Measurements from ENCODE around the gene DLAT.
A peak's percentile ranks its signal among the peaks of the same experiment; 100 is the strongest.

The DLAT gene

DNA sequence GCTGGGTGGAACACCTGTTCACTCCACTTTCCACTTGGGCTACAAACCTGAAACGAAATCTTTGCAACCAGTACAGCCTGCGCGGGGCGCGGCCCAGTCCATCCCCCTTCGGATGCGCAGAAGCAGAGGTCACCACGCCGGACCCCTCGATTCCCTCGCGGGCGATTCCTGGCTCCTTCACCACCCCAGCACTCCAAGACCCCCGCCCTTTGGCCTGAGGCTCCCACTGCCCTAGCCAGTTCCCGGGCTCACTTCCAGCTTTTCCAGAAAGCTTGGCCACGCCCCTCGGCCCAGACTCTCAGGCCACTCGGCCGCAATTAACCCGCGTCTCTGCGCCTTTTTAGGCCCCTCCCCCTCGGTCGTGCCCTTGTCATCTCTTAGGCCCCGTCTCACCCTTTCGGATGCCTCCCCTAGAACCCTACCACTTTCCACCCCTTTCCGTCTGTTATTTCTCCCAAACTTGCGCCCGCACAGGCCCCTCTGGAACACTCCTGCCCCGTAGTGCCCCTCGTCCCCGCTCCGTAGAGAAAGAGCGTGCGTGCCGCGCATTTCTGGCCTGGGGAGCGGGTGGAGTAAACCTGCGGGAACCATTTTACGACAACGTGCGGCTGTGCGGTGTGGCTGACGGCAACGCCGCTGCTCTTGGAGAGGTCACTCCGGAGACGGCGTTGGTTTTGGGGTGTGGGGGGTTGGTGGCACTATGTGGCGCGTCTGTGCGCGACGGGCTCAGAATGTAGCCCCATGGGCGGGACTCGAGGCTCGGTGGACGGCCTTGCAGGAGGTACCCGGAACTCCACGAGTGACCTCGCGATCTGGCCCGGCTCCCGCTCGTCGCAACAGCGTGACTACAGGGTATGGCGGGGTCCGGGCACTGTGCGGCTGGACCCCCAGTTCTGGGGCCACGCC is at the start of gene DLAT:
Gene DLAT (plus strand): TSS at position 636 of the 906 bp plus-strand sequence. CDS start 65 bp downstream, at position 701.
- peak; percentile 32 for DNase-seq (ENCODE audit: extremely low read depth, low read depth)
- TF ChIP-seq, protein P1, sequence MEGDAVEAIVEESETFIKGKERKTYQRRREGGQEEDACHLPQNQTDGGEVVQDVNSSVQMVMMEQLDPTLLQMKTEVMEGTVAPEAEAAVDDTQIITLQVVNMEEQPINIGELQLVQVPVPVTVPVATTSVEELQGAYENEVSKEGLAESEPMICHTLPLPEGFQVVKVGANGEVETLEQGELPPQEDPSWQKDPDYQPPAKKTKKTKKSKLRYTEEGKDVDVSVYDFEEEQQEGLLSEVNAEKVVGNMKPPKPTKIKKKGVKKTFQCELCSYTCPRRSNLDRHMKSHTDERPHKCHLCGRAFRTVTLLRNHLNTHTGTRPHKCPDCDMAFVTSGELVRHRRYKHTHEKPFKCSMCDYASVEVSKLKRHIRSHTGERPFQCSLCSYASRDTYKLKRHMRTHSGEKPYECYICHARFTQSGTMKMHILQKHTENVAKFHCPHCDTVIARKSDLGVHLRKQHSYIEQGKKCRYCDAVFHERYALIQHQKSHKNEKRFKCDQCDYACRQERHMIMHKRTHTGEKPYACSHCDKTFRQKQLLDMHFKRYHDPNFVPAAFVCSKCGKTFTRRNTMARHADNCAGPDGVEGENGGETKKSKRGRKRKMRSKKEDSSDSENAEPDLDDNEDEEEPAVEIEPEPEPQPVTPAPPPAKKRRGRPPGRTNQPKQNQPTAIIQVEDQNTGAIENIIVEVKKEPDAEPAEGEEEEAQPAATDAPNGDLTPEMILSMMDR (IDR thresholded peaks at IDR 0.05; ENCODE audit: low read depth, low read length) = no peak

DNA sequence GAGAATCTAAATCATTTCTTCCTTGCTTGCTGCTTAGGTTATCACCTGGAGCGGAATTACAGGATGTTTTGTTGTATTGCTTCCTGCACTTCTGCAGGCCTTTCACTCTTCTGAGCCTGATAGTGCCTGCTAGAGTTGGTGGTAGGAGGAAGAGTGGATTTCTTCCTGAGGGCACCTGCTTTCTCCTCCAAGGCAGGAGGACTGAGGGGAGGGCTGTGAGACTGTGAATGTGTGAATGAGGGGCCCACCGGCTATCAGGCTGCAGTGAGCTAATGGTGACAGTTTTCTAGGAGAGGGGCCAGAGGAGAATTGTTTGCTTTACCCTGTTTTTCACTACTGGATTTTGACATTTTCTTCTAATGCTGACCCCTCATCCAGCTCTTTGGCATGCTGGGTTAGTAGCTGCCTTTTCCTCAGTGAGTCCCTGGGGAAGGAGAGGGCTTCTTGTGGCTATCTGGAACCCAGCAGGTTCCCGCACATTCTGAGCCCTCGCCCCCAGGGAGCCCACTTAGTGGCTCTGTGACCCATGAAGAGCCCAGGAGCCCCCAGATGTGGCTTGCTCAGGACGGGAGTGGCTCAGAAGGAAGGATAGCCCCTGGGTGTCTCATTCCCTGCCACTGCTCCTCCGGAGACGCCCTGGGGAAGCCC is 49.0 kb upstream of the DLAT start:
- no peak for DNase-seq (ENCODE audit: extremely low read depth, low read depth)
- TF ChIP-seq, protein P1 (IDR thresholded peaks at IDR 0.05; ENCODE audit: low read depth, low read length) = no peak

DNA sequence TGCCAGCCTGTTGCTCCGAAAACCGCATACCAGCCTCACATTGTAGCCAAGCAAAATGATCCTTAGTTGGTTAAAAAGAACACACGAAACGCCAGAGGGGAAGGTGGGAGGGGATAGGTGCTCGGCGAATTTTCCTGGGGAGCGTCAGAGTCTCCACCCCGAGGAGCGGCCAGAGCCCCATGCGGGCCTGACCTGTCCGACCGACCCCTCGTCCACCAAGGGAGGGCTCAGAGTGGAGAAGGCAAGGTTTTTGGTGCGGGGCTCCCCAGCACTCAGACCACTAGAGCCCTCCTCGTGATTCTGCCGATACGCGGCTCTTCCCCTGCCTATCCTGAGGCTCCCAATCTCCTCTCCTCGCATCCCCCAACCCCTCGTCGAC is 48.5 kb upstream of the DLAT start:
- TF ChIP-seq, protein P1 (IDR thresholded peaks at IDR 0.05; ENCODE audit: low read depth, low read length) = no peak

DNA sequence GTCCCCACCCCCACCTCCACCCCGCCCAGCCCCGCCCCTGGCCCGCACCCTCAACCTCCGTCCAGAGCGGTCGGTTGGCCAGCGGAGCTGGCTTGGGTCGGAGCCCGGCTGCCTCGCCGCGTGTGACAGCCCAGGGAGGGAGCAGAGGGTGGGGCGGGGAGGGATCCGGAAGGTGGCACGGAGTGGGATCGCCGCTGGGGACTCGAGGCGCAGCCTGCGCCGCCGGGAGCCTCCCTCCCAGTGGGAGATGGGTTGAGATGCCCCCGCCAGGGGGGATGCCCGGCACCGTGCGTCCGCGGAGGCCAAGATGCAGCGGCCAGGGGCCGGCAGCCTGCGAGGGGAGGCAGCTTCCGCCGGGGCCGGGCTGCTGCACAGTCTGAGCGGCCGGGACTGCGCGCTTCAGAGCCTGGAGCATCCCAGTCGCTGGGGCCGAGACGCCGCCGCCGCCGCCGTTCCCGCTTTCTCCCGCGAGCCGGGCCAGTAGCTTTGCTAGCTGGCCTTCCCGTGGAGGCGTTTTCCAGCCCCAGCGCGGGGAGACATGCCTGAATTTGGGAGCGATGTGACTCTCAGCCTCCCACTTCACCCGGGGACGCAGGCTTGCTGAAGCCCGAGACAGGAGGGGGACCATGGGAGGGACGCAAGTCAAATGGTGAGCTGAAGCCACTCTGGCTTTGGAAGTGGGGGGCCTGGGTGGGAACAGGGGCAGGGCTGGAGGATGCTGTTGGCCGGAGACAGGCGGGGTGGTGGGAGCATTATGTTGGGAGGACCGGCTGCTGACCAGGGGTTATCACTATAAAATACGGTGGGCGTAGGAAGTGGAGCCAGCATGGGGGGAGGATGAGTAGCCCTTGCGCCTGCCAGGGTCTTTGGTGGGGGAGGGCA is 47.8 kb upstream of the DLAT start:
- DNase-seq (ENCODE audit: extremely low read depth, low read depth) = no peak
- TF ChIP-seq, protein P1 (IDR thresholded peaks at IDR 0.05; ENCODE audit: low read depth, low read length) = no peak

More for the DNA sequence above, 48.5 kb upstream of the DLAT start:
- DNase-seq (ENCODE audit: extremely low read depth, low read depth) = no peak

DNA sequence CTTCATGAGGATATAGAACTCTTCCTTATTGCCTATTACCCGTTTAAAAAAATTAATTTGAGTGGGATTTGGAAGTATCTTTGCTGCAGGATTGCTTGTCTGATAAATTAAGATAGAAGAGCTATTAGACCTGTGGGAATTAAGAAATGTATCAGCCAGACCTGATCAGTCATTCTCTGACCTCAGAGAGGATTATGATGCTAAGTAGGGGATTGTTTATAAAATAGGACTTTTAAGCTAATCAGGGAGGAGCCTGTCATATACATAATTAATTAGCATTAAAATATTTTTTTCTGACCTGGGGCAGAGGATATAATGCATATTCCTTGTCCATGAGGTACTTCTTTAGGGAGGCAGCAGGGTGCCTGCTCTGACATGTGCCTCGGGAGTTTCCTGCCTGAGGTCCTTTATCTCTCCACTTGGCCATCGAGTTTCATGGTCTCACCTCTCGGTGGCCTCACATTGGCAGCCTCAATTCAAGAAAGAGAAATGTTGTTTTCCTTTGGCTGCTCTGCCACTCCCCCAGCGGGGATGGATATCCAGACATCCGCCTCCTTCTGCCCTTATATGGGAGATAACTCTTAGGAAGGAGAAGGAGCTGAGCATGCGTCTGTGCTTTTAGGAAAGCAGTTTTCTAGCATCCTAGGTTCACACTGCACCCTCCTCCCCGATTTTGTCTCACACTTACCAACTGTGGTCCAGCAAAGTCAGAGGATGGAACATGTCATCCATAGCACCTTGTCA is 47.0 kb upstream of the DLAT start:
- TF ChIP-seq, protein P1 (IDR thresholded peaks at IDR 0.05; ENCODE audit: low read depth, low read length) = no peak; the same call in 1 of the 2 replicates
- DNase-seq (ENCODE audit: extremely low read depth, low read depth) = peak; percentile 30

DNA sequence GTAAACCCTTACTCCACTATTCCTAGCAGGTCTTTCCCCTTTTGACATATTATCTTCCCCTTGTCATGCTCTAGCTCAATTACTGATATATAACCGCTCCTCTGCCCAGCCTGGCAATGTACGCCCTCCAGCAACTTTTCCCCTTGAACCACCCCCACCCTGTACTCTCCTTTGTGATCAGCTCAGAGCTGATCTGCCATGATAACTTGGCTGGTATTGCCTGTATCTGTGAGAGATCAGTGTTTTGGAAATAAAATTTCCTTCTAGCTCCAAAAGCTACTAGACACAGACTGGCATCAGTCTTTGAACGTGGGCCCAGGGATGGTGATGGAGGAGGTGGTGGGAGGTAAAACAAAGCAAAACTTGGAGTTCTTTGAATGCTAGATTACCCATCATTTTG is 45.1 kb upstream of the DLAT start:
- no peak for DNase-seq (ENCODE audit: extremely low read depth, low read depth)
- TF ChIP-seq, protein P1 (IDR thresholded peaks at IDR 0.05; ENCODE audit: low read depth, low read length) = no peak

All from AG09319 (cell line).